AG10803 (cell line): ENCODE data around the gene MEF2D.

Experiments
- DNase-seq: peaks from one replicate; pipeline ENCODE4 v3.0.0; 2010; ENCODE audit warnings: low read depth
- H3K4me3 ChIP-seq: 2 replicates; pipeline ENCODE4 v1.5.1; 2011; ENCODE audit warnings: mild to moderate bottlenecking, low read length, control low read depth
- CTCF ChIP-seq: conservative IDR thresholded peaks from 2 replicates; pipeline ENCODE4 v1.5.1; 2011; ENCODE audit warnings: mild to moderate bottlenecking, low read length, control low read depth, inconsistent platforms

The MEF2D gene

DNA sequence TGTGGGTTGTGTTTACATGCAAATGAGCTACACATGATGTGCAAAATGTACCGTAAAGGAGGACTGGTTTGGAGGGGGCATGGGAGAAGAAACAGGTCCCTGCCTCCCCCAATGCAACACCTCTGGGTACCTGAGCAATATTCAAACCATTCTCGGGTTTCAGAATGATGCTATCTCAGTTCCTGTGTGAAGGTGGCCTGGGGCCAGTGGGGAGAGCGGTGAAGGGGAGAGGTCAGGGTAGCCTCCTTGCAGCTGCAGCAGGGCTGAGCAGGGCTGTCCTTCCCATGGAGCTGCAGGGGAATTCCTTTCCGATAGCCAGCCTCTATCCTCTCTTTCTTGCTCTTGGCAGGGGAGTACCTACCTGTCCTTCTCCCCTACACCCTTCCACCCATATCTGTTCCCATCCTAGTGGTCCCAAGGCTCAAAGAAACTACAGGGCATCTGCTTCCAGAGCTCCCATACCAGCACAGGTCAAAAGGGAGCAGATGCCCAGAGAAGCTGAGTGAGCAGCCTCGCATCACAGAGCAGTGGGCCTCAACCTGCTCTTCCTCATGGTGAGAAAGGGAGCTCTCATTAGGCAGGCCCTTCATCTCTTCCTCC, 11.9 kb downstream of the MEF2D start:
- no peak overlapping the region for H3K4me3 ChIP-seq
- no peak for DNase-seq
- no peak for TF ChIP-seq CTCF

GRCh38 chr1:156487862-156488261, 12.7 kb downstream of the MEF2D start:
- TF ChIP-seq CTCF = no peak
- H3K4me3 ChIP-seq = no peak overlapping the region
- no peak for DNase-seq

- TF ChIP-seq CTCF = no peak
- DNase-seq = no peak
- no peak overlapping the region for H3K4me3 ChIP-seq
Measured at GRCh38 chr1:156486421-156487344, 13.9 kb downstream of the MEF2D start.

GRCh38 chr1:156485984-156486383, 14.6 kb downstream of the MEF2D start:
- H3K4me3 ChIP-seq = no peak overlapping the region
- TF ChIP-seq CTCF = no peak
- DNase-seq = no peak

DNA sequence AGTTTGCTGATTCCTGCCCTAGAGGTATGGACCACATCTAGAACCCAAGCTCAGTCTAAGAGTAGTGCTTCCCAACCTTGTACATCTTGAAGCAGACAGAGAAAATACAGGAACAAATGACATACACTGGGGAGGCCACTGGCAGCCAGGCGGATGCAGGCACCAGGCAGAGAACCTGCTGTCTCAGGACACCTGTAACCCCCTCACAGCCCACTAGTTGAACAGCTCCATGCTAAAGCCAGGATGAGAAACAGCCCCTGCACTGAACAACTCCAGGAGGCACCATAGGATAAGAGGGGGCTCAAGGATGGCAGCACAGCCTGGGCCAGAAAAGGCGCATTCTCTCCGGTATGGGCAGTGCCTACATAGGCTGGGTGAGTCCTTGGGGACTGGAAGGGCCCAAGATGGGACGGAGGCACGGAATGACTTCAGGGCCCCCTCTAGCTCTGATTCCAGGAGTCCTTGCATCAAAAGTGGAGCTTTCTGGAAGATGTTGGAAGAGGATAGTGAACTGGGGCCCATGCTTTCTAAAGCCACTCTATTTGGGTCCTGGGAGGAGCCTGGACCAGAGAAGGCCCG, 16.0 kb downstream of the MEF2D start:
- no peak for TF ChIP-seq CTCF
- H3K4me3 ChIP-seq = no peak overlapping the region
- no peak for DNase-seq

DNA sequence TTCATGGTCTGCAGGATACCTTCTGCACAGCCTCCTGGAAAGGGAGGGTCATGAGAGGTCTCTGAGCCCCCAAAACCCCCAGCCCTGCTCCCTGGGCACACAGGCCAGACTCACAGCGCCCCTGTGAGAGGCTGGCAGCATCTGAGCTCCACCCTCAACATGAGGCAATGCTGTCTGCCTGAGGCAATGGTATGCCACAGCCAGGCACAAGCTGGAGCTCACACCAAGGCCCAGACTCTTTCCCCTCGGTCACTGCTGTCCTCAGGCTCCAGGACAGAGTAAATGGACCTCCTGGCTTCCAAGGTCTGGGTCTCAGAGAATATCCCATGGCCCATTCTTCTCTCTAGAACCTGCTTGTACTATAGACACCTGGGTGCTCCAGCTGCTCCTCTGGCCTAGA, 17.2 kb downstream of the MEF2D start:
- TF ChIP-seq CTCF = no peak
- no peak for DNase-seq
- H3K4me3 ChIP-seq = no peak overlapping the region
